GM12865 (cell line): ENCODE data around the gene MRPS27.

ENCODE experiments used
- DNase-seq: peaks from one replicate; pipeline ENCODE4 v3.0.0; 2010; ENCODE audit warnings: low read depth
- H3K4me3 ChIP-seq: 2 replicates; pipeline ENCODE4 v1.5.1; 2011; ENCODE audit warnings: mild to moderate bottlenecking, low read depth, low read length, control low read depth
- CTCF ChIP-seq: IDR thresholded peaks from 2 replicates; pipeline ENCODE4 v1.5.1; 2011; ENCODE audit warnings: low read length, control low read depth, low read depth, inconsistent platforms; ENCODE audit not compliant: insufficient read depth; ENCODE audit errors: missing control alignments

MRPS27 gene

GRCh38 chr5:72182686-72183085 is 137.4 kb downstream of the MRPS27 start:
- no peak for DNase-seq
- no peak overlapping the region for H3K4me3 ChIP-seq
- no peak for TF ChIP-seq CTCF

- TF ChIP-seq CTCF, result no peak
- no peak for DNase-seq
- H3K4me3 ChIP-seq, result no peak overlapping the region
Observed at GRCh38 chr5:72180925-72181324, 139.1 kb downstream of the MRPS27 start.

- H3K4me3 ChIP-seq, result no peak overlapping the region
- DNase-seq, result no peak
- no peak for TF ChIP-seq CTCF
Observed at GRCh38 chr5:72179816-72180440, 140.1 kb downstream of the MRPS27 start.

GRCh38 chr5:72179028-72179815 is 140.8 kb downstream of the MRPS27 start:
- TF ChIP-seq CTCF, result no peak
- DNase-seq, result no peak
- no peak overlapping the region for H3K4me3 ChIP-seq

GRCh38 chr5:72177538-72177937 is 142.5 kb downstream of the MRPS27 start:
- TF ChIP-seq CTCF, result no peak
- no peak for DNase-seq
- H3K4me3 ChIP-seq, result no peak overlapping the region

- no peak for TF ChIP-seq CTCF
- no peak for DNase-seq
- H3K4me3 ChIP-seq, result no peak overlapping the region
Observed at GRCh38 chr5:72172786-72173185, 147.3 kb downstream of the MRPS27 start.
